ENCODE data around the gene CDC42EP2. TPM values are rescaled to one million over a fixed set of nuclear protein-coding genes. Genes with fewer than 3 reads are reported as not detected.

CDC42EP2 gene
- polyA plus RNA-seq, 1 experiment: 23.2 TPM

DNA sequence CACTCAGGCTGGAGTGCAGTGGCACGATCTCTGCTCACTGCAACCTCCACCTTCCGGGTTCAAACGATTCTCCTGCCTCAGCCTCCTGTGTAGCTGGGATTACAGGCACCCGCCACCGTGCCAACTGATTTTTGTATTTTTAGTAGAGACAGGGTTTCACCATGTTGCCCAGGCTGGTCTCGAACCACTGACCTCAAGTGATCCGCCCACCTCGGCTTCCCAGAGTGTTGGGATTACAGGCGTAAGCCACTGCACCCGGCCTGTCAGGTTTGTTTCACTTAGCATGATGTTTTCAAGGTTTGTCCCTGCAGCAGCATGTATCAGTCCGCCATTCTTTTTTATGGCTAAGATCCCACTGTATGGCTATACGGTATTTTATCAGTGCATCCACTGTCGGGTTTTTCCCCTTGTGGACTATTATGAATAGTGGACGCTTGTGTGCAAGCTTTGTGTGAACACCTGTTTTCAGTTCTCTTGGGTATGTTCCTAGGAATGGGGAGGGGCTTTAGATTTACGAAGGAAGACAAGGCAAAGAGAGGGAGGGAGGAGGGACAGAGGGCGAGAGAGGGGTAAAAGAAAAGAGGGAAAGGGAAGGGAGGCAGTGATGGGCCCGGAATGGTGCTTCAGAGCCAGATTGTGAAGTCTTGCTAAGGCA lies 13.9 kb upstream of the CDC42EP2 start:
- TF ChIP-seq, protein P1, sequence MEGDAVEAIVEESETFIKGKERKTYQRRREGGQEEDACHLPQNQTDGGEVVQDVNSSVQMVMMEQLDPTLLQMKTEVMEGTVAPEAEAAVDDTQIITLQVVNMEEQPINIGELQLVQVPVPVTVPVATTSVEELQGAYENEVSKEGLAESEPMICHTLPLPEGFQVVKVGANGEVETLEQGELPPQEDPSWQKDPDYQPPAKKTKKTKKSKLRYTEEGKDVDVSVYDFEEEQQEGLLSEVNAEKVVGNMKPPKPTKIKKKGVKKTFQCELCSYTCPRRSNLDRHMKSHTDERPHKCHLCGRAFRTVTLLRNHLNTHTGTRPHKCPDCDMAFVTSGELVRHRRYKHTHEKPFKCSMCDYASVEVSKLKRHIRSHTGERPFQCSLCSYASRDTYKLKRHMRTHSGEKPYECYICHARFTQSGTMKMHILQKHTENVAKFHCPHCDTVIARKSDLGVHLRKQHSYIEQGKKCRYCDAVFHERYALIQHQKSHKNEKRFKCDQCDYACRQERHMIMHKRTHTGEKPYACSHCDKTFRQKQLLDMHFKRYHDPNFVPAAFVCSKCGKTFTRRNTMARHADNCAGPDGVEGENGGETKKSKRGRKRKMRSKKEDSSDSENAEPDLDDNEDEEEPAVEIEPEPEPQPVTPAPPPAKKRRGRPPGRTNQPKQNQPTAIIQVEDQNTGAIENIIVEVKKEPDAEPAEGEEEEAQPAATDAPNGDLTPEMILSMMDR (IDR thresholded peaks at IDR 0.05; ENCODE audit: insufficient read depth, low read depth, low read length): no peak
- ChIA-PET POLR2A (no interaction called here), CTCF (interaction anchor here (1.6 to 23.0 kb wide), 2 partner anchors 11 to 15 kb away, joined by 6 to 273 read pairs; partner anchors contain the start of gene CDC42EP2)
- no peak for DNase-seq (ENCODE audit: low read depth)
- no peaks in the 10 kb centered on the region for H3K27me3 ChIP-seq (ENCODE audit: control insufficient read depth, insufficient read depth, low read length)
- no peaks in the 10 kb centered on the region for H3K36me3 ChIP-seq (ENCODE audit: control insufficient read depth, insufficient read depth, low read length)
- H3K4me3 ChIP-seq (ENCODE audit: low read depth, low read length): no peak overlapping the region

DNA sequence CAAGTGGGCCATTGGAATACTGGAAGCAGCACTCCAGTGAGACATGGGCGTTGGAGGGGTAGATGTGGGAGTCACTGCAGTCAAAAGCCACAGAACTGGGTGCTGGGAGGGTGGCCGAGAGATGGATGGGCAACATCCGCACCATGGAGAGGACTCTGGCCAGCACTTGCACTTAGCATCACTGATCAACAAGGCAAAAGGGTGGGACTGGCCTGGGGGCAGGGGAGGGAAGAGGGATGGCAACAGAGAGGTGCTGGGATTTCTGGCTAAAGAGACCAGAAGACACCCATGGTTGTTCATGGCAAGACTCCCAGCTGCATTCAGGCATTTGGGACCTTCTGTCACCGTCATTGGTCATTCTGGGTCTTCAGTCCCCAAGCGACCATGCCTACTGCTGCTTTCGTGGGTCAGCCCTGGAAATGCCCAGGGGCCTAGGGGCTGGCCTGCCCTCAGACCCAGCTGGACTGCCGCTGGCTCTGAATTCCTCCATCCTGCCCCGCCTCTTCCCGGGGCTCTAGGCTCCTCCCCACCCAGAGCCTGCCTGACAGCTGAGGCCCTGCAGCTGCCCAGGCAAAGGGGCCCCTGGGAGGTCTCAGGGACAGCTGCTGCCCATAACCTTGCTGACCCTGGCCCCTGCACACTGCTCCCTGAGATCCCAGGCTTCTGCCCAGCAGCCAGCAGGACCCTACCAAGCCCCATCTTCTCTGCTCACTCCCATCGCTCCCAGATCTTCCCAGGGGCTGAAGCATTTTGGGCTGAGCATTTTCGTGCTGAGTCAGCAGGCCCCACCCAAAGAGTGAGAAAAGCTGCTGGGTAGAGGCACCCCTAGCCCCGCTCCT lies 13.0 kb upstream of the CDC42EP2 start:
- Histone ChIP-seq H3K27me3 (ENCODE audit: control insufficient read depth, insufficient read depth, low read length) (no peaks in the 10 kb centered on the region), H3K4me3 (ENCODE audit: low read depth, low read length) (no peak overlapping the region), H3K36me3 (ENCODE audit: control insufficient read depth, insufficient read depth, low read length) (no peaks in the 10 kb centered on the region)
- DNase-seq (ENCODE audit: low read depth): no peak
- POLR2A ChIA-PET: no interaction called here
- CTCF ChIA-PET: interaction anchor here (1.1 to 23.0 kb wide), 3 partner anchors 10 to 14 kb away, joined by 3 to 273 read pairs (median 6); partner anchors contain the start of gene CDC42EP2
- TF ChIP-seq, protein P1 (IDR thresholded peaks at IDR 0.05; ENCODE audit: insufficient read depth, low read depth, low read length): no peak

DNA sequence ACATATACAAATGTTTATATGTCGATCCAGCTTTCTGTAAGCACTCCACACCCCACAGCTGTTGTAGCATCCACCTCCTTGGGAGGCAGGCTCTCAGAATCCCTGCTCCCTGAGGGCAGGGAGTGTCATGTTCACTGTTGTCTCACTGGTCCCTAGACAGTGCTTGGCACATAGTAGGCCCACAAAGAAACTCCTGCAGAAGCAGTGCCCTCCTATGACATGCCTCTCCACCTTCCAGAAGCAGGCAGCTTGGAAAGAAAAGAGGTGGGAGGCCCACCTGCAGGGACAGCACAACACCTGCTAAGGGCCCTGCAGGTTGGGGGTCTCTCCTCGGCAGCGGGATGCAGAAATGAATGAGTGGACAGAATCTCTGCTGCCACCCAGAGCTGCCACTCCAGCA lies 11.1 kb upstream of the CDC42EP2 start:
- Histone ChIP-seq H3K4me3 (ENCODE audit: low read depth, low read length) (no peak overlapping the region), H3K36me3 (ENCODE audit: control insufficient read depth, insufficient read depth, low read length) (no peaks in the 10 kb centered on the region), H3K27me3 (ENCODE audit: control insufficient read depth, insufficient read depth, low read length) (no peaks in the 10 kb centered on the region)
- ChIA-PET CTCF (interaction anchor here (23.0 kb wide), 1 partner anchor 13 kb away, joined by 273 read pairs; the partner anchor contains the start of gene CDC42EP2), POLR2A (no interaction called here)
- TF ChIP-seq, protein P1 (IDR thresholded peaks at IDR 0.05; ENCODE audit: insufficient read depth, low read depth, low read length): no peak
- DNase-seq (ENCODE audit: low read depth): no peak

DNA sequence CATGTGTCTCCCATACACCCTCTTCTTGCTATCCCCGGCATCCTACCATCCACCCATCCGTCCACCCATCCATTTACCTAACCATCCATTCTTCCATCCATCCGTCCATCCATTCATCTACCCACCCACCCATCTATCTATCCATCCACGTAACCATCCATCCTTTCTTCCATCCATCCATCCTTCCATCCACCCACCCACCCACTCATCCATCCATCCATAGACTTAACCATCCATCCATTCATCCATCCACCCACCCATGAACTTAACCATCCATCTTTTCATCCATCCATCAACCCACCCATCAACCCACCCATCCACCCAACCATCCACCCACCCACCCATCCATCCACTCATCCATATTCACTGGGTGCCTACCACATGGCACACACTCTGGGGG lies 10.6 kb upstream of the CDC42EP2 start:
- DNase-seq (ENCODE audit: low read depth): no peak
- POLR2A ChIA-PET: no interaction called here
- H3K4me3 ChIP-seq (ENCODE audit: low read depth, low read length): no peak overlapping the region
- TF ChIP-seq, protein P1 (IDR thresholded peaks at IDR 0.05; ENCODE audit: insufficient read depth, low read depth, low read length): no peak
- H3K36me3 ChIP-seq (ENCODE audit: control insufficient read depth, insufficient read depth, low read length): no peaks in the 10 kb centered on the region
- no peaks in the 10 kb centered on the region for H3K27me3 ChIP-seq (ENCODE audit: control insufficient read depth, insufficient read depth, low read length)
- CTCF ChIA-PET: interaction anchor here (23.0 kb wide), 1 partner anchor 12 kb away, joined by 273 read pairs; the partner anchor contains the start of gene CDC42EP2

DNA sequence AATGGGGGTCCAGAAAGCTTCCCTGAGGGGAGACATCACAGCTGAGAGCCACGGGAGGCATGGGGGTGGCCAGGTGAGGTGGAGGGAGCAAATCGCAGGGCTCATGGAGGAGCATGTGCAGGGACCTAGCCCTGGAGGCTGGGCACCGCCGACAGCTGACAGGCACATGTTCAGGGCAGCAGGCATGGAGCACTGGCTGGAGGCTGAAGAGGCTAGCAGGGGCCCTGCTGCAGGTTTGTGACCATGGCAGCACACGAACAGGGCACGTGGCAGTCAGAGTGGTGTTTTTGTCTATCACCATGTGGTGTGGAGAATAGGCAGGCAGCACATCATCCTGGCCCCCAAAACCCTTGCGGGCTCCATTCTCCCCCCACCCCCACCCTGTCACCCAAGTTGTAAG lies 10.1 kb upstream of the CDC42EP2 start:
- TF ChIP-seq, protein P1 (IDR thresholded peaks at IDR 0.05; ENCODE audit: insufficient read depth, low read depth, low read length): no peak
- no peak for DNase-seq (ENCODE audit: low read depth)
- POLR2A ChIA-PET: no interaction called here
- no peaks in the 10 kb centered on the region for H3K27me3 ChIP-seq (ENCODE audit: control insufficient read depth, insufficient read depth, low read length)
- CTCF ChIA-PET: interaction anchor here (1.2 to 23.0 kb wide), 3 partner anchors 10 to 29 kb away, joined by 3 to 273 read pairs (median 3); partner anchors contain the start of gene CDC42EP2
- H3K4me3 ChIP-seq (ENCODE audit: low read depth, low read length): no peak overlapping the region
- no peaks in the 10 kb centered on the region for H3K36me3 ChIP-seq (ENCODE audit: control insufficient read depth, insufficient read depth, low read length)

Data from BJ (cell line).